GM12878 (cell line): ENCODE measurements around the gene NXPE1. TPM values are rescaled to one million over a fixed set of nuclear protein-coding genes. Genes with fewer than 3 reads are reported as not detected.

ENCODE experiments used
- ATAC-seq: fragments of 200-7000 bp; cut with Tn5 transposase; 3 replicates; pipeline ENCODE4 v1.9.1; 2020; ENCODE audit warnings: mild to moderate bottlenecking, moderate library complexity
- BruUV-seq: library from RNA; stranded (reverse); fragments of 400-500 nt; replicated peaks from 2 replicates; lab custom pipeline; 2021; lab: Mats Ljungman, UMichigan
- CTCF ChIA-PET: fragments of 300-600 bp; sonication (Branson Sonifier 250); formaldehyde crosslinking; extraction: SDS; loops from one replicate; lab custom pipeline; 2021; ENCODE audit warnings: inconsistent platforms; lab: Yijun Ruan, JAX
- POLR2A ChIA-PET: fragments of 350-600 bp; formaldehyde crosslinking; extraction: SDS; loops from one replicate; lab custom pipeline; 2021; ENCODE audit warnings: inconsistent platforms; lab: Charles Lee
- RAD21 ChIA-PET: fragments of 300-600 bp; sonication (Branson Sonifier 250); formaldehyde crosslinking; loops from one replicate; lab custom pipeline; 2023; ENCODE audit warnings: antibody characterized with exemption; ENCODE audit not compliant: unreplicated experiment; lab: Charles Lee
- SMC1A ChIA-PET: fragments of 300-600 bp; sonication (Branson Sonifier 250); formaldehyde crosslinking; loops from one replicate; lab custom pipeline; 2023; ENCODE audit not compliant: unreplicated experiment, uncharacterized antibody; lab: Charles Lee
- DNase-seq: peaks from one replicate; pipeline ENCODE4 v3.0.0-alpha.2; 2011; ENCODE audit warnings: low read depth, low spot score
- FAIRE-seq: peaks from 3 replicates; lab custom pipeline; 2011; peaks lifted over from hg19 to GRCh38; lab: Jason Lieb, UNC
- H2AFZ ChIP-seq: 2 replicates; pipeline ENCODE4 v1.6.0; 2011; ENCODE audit warnings: low read depth, low read length, control low read depth; ENCODE audit not compliant: control insufficient read depth
- H3K27ac ChIP-seq: 2 replicates; pipeline ENCODE4 v1.5.1; 2011; ENCODE audit warnings: control low read depth; ENCODE audit not compliant: control insufficient read depth, insufficient read depth
- H3K27me3 ChIP-seq, 2 experiments: replicated peaks in 1 of 2; 2 replicates each; pipeline versions ENCODE4 v1.6.0 to v1.6.1; 2011; ENCODE audit warnings: low read length in 1 of 2; ENCODE audit not compliant: control insufficient read depth in 2 of 2, insufficient read depth in 2 of 2
- H3K36me3 ChIP-seq, 2 experiments: 2 replicates each; pipeline ENCODE4 v1.5.1; 2011; ENCODE audit warnings: low read length in 1 of 2; ENCODE audit not compliant: control insufficient read depth in 2 of 2, insufficient read depth in 2 of 2
- H3K4me1 ChIP-seq: 2 replicates; pipeline ENCODE4 v1.6.1; 2011; ENCODE audit warnings: mild to moderate bottlenecking, low read length, moderate library complexity, mixed read lengths; ENCODE audit not compliant: control insufficient read depth, insufficient read depth
- H3K4me2 ChIP-seq: 2 replicates; pipeline ENCODE4 v1.6.0; 2011; ENCODE audit warnings: control low read depth; ENCODE audit not compliant: control insufficient read depth, insufficient read depth
- H3K4me3 ChIP-seq: fragments of 200-600 bp; sonication (generic); 2 replicates; pipeline ENCODE4 v1.5.1; 2016
- H3K79me2 ChIP-seq: 2 replicates; pipeline ENCODE4 v1.6.0; 2011; ENCODE audit warnings: low read length; ENCODE audit not compliant: control insufficient read depth, insufficient read depth
- H3K9ac ChIP-seq: 2 replicates; pipeline ENCODE4 v1.8.0; 2011; ENCODE audit warnings: low read length, control low read depth, mixed read lengths; ENCODE audit not compliant: control insufficient read depth, insufficient read depth
- H3K9me3 ChIP-seq: replicated peaks from 3 replicates; pipeline ENCODE4 v1.5.1; 2011; ENCODE audit warnings: mild to moderate bottlenecking, low read length; ENCODE audit not compliant: control insufficient read depth, insufficient read depth
- H4K20me1 ChIP-seq: 2 replicates; pipeline ENCODE4 v1.6.0; 2011; ENCODE audit not compliant: control insufficient read depth, insufficient read depth
- ASH2L ChIP-seq: fragments of 300-600, 200-600 bp; sonication (generic); IDR thresholded peaks from 2 replicates; pipeline ENCODE4 v1.6.1; 2017; ENCODE audit warnings: low read depth, mild to moderate bottlenecking, borderline replicate concordance
- CBX3 ChIP-seq: fragments of 200-600 bp; sonication (generic); IDR thresholded peaks from 2 replicates; pipeline ENCODE4 v1.6.1; 2016; ENCODE audit warnings: low read depth, borderline replicate concordance
- CBX5 ChIP-seq: sonication (generic); IDR thresholded peaks from 2 replicates; pipeline ENCODE4 v1.6.1; 2016; ENCODE audit warnings: low read depth, moderate library complexity, mild to moderate bottlenecking, inconsistent platforms
- DPF2 ChIP-seq: fragments of 450-650 bp; IDR thresholded peaks from 2 replicates; pipeline ENCODE4 v1.6.1; 2017; ENCODE audit warnings: mild to moderate bottlenecking
- FOXK2 ChIP-seq: fragments of 450-650 bp; IDR thresholded peaks from 2 replicates; pipeline ENCODE4 v1.6.1; 2017; ENCODE audit warnings: mild to moderate bottlenecking, moderate library complexity
- FOXM1 ChIP-seq: IDR thresholded peaks from 2 replicates; pipeline ENCODE4 v1.6.1; 2012; ENCODE audit warnings: low read depth, mild to moderate bottlenecking, inconsistent platforms, low read length, moderate library complexity
- HDAC2 ChIP-seq: fragments of 200-600 bp; sonication (generic); IDR thresholded peaks from 2 replicates; pipeline ENCODE4 v1.6.1; 2017
- KLF5 ChIP-seq: fragments of 450-650 bp; IDR thresholded peaks from 2 replicates; pipeline ENCODE4 v1.6.1; 2014; ENCODE audit warnings: mild to moderate bottlenecking; ENCODE audit not compliant: partially characterized antibody
- MEF2A ChIP-seq: IDR thresholded peaks from 2 replicates; pipeline ENCODE4 v1.6.1; 2011; ENCODE audit warnings: low read depth, mild to moderate bottlenecking, low read length, moderate library complexity; ENCODE audit not compliant: insufficient read depth
- MTA3 ChIP-seq: IDR thresholded peaks from 2 replicates; pipeline ENCODE4 v1.6.1; 2012; ENCODE audit warnings: low read length, inconsistent platforms, borderline replicate concordance
- MYB ChIP-seq: fragments of 150-350 bp; IDR thresholded peaks from 2 replicates; pipeline ENCODE4 v1.6.1; 2014; ENCODE audit warnings: mild to moderate bottlenecking, low read depth, low read length, borderline replicate concordance
- PAX8 ChIP-seq: fragments of 450-650 bp; IDR thresholded peaks from 2 replicates; pipeline ENCODE4 v1.6.1; 2017; ENCODE audit warnings: mild to moderate bottlenecking, moderate library complexity
- PML ChIP-seq: IDR thresholded peaks from 2 replicates; pipeline ENCODE4 v1.6.1; 2012; ENCODE audit warnings: low read length, inconsistent platforms
- RCOR1 ChIP-seq: conservative IDR thresholded peaks from 2 replicates; pipeline ENCODE4 v1.6.1; 2012; ENCODE audit warnings: low read depth, low read length, improper control_type of control experiment
- RUNX3 ChIP-seq: IDR thresholded peaks from 2 replicates; pipeline ENCODE4 v1.6.1; 2012; ENCODE audit warnings: low read length, inconsistent platforms
- SMARCA5 ChIP-seq: fragments of 450-650 bp; IDR thresholded peaks from 2 replicates; pipeline ENCODE4 v1.6.1; 2017; ENCODE audit warnings: mild to moderate bottlenecking
- SUZ12 ChIP-seq: fragments of 200-600 bp; sonication (generic); IDR thresholded peaks from one replicate; pipeline ENCODE4 v1.6.1; 2018; ENCODE audit warnings: antibody characterized with exemption, mild to moderate bottlenecking; ENCODE audit not compliant: unreplicated experiment
- WGBS: methylation state at CpG from one replicate; pipeline ENCODE4 v1.1.6; 2016; ENCODE audit warnings: low lambda C conversion rate; ENCODE audit not compliant: insufficient replicate concordance, insufficient coverage; ENCODE audit errors: missing lambda C conversion rate; 5-methylcytosine and 5-hydroxymethylcytosine counted together
- in situ Hi-C: fragments of 300-500 bp; cut with MboI; formaldehyde crosslinking; loops from 9 replicates; pipeline ENCODE4 v1.14.3; 2018; ENCODE audit warnings: mixed read lengths
- intact Hi-C: fragments of 100-400 bp; cut with micrococcal nuclease; formaldehyde crosslinking; loops from one replicate; pipeline ENCODE4 v1.14.2; 2022; ENCODE audit not compliant: unreplicated experiment
- polyA plus RNA-seq, 11 experiments: library from polyadenylated mRNA; depleted of rRNA in 4 of 11; unstranded in 6 of 11; stranded (reverse) in 5 of 11; fragments of >200 nt; fragmentation: Nextera tagmentation in 4 of 11; fragmentation: Illumina TruSeq in 1 of 11; extraction: Ambion mirVana in 4 of 11; extraction: Trizol in 1 of 11; gene quantifications; 1 replicate in 1 of 11; 2 replicates in 10 of 11; pipeline versions ENCODE4 v1.2.1 to v1.2.3, GENCODE V29; 2011 to 2016; ENCODE audit warnings: inconsistent platforms in 2 of 11, missing spikeins in 2 of 11, low read depth in 1 of 11
- total RNA-seq, 4 experiments: library from RNA; depleted of rRNA in 3 of 4; stranded (reverse); fragments of >200 nt in 3 of 4; fragmentation: Illumina TruSeq in 1 of 4; extraction: Trizol in 1 of 4; gene quantifications; 2 replicates each; pipeline versions ENCODE4 v1.2.1 to v1.2.3, GENCODE V29; 2013 to 2021
- TF ChIP-seq, protein P1 (sequence below): fragments of 450-650 bp; IDR thresholded peaks from 2 replicates; pipeline ENCODE4 v1.6.1; 2017; ENCODE audit warnings: mild to moderate bottlenecking, moderate library complexity
- TF ChIP-seq, protein P2 (sequence below): fragments of 450-650 bp; IDR thresholded peaks from 2 replicates; pipeline ENCODE4 v1.6.1; 2017; ENCODE audit warnings: mild to moderate bottlenecking

Gene NXPE1
- total and polyA plus RNA-seq, 10 of the 15 experiments (the other 5 are each of a cell fraction or from before 2014, with no cell fraction given), result not detected

DNA sequence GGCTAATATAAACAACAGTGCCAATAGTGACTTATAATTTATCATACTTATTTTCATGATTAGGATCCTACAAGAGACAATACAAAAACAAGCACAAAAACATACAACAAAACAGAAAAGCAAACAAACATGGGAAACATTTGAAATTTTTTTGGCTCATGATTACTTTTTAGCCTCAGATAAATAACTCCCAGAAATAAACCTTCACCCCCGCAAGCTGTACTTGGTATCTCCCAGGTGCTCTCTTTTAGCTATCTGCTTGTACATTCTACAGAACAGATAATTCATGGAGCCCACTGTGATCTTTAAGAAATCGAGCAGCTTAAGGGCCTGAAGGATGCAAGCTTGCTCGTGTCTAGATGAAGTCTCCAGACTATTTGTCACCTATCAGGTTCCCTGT is 35.0 kb upstream of the NXPE1 start (continued):
- TF ChIP-seq, protein P1, sequence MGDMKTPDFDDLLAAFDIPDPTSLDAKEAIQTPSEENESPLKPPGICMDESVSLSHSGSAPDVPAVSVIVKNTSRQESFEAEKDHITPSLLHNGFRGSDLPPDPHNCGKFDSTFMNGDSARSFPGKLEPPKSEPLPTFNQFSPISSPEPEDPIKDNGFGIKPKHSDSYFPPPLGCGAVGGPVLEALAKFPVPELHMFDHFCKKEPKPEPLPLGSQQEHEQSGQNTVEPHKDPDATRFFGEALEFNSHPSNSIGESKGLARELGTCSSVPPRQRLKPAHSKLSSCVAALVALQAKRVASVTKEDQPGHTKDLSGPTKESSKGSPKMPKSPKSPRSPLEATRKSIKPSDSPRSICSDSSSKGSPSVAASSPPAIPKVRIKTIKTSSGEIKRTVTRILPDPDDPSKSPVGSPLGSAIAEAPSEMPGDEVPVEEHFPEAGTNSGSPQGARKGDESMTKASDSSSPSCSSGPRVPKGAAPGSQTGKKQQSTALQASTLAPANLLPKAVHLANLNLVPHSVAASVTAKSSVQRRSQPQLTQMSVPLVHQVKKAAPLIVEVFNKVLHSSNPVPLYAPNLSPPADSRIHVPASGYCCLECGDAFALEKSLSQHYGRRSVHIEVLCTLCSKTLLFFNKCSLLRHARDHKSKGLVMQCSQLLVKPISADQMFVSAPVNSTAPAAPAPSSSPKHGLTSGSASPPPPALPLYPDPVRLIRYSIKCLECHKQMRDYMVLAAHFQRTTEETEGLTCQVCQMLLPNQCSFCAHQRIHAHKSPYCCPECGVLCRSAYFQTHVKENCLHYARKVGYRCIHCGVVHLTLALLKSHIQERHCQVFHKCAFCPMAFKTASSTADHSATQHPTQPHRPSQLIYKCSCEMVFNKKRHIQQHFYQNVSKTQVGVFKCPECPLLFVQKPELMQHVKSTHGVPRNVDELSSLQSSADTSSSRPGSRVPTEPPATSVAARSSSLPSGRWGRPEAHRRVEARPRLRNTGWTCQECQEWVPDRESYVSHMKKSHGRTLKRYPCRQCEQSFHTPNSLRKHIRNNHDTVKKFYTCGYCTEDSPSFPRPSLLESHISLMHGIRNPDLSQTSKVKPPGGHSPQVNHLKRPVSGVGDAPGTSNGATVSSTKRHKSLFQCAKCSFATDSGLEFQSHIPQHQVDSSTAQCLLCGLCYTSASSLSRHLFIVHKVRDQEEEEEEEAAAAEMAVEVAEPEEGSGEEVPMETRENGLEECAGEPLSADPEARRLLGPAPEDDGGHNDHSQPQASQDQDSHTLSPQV, result no peak
- TF ChIP-seq PAX8 (no peak), MYB (no peak)
- TF ChIP-seq, all 136 proteins: peak for 0

DNA sequence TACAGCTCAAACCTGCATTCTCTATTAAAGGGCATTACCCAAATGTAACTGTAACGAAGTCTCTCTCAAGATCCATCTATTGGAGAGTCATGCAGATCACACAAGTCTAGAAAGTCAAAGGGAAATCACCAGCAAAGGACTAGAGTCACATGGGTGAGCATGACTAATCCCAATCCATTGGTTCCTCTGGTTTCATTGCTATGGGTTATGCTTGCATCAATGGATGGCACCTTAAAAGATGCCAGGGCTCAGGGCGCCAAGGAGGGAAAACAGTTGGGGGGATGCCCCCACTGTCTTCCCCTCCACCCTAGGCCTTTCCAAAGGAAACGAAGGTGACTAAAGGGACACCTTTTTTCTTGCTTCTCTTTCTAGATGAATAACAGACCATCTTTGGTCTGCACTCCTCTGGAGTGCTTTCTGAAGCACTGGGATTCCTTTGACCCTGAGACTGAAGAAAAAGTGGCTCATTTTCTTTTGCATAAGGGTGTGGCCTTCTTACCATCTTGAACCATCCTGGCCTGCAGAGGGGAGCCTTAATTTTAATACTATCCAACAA is 27.8 kb upstream of the NXPE1 start:
- ChIA-PET CTCF (interaction anchor here (1.3 kb wide), 1 partner anchor 190 kb away, joined by 3 read pairs; no protein-coding TSS in a partner anchor), SMC1A (interaction anchor here (0.5 kb wide), 1 partner anchor 159 kb away, joined by 3 read pairs; no protein-coding TSS in a partner anchor), RAD21 (no interaction called here)
- in situ Hi-C loops, result loop anchor here (10.0 kb wide), 1 partner anchor 57 kb away; no protein-coding TSS in a partner anchor
- Histone ChIP-seq H3K9me3 (peaks cover 76% of the 10 kb centered on the region), H3K4me1 (no peaks in the 10 kb centered on the region), H3K4me2 (no peak overlapping the region), H3K4me3 (no peak overlapping the region), H3K9ac (no peak overlapping the region)
- WGBS, result 43% methylated on average over 3 of the region's 3 CpGs
- no TSS peak for BruUV-seq
- no peak for FAIRE-seq
- TF ChIP-seq PML, result no peak
- no peak for TF ChIP-seq FOXK2
- no peak for TF ChIP-seq KLF5
- no peak for TF ChIP-seq ASH2L
- TF ChIP-seq SMARCA5, result no peak
- TF ChIP-seq CBX3, result peak; percentile 59; the same call in 1 of the 2 replicates
- TF ChIP-seq CBX5, result peak; percentile 91
- TF ChIP-seq RUNX3, result no peak
- no peak for TF ChIP-seq MEF2A
- no peak for TF ChIP-seq MTA3
- TF ChIP-seq, protein P2, sequence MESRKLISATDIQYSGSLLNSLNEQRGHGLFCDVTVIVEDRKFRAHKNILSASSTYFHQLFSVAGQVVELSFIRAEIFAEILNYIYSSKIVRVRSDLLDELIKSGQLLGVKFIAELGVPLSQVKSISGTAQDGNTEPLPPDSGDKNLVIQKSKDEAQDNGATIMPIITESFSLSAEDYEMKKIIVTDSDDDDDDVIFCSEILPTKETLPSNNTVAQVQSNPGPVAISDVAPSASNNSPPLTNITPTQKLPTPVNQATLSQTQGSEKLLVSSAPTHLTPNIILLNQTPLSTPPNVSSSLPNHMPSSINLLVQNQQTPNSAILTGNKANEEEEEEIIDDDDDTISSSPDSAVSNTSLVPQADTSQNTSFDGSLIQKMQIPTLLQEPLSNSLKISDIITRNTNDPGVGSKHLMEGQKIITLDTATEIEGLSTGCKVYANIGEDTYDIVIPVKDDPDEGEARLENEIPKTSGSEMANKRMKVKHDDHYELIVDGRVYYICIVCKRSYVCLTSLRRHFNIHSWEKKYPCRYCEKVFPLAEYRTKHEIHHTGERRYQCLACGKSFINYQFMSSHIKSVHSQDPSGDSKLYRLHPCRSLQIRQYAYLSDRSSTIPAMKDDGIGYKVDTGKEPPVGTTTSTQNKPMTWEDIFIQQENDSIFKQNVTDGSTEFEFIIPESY, result no peak
- TF ChIP-seq SUZ12, result no peak
- TF ChIP-seq FOXM1, result no peak
- no peak for TF ChIP-seq HDAC2
- TF ChIP-seq DPF2, result no peak
- no peak for TF ChIP-seq RCOR1
- TF ChIP-seq, all 136 proteins: peak for 2
- Histone ChIP-seq H3K36me3 (no peaks in the 10 kb centered on the region), H4K20me1 (no peaks in the 10 kb centered on the region), H3K27me3 (peaks cover 0 to 20% of the 10 kb centered on the region in 2 experiments; a peak in 3 of 4 replicates), H3K79me2 (no peaks in the 10 kb centered on the region), H2AFZ (no peak overlapping the region), H3K27ac (no peak overlapping the region)
- intact Hi-C loops, result no loop called here
- ATAC-seq (no peak), DNase-seq (no peak)
- POLR2A ChIA-PET, result no interaction called here
